ENCODE data around the gene ULBP2.
"Not testable (repeated sequence)": the region's sequence is repeated elsewhere in the genome, so short reads cannot be mapped to it uniquely, and the experiment has no call there.

The ULBP2 gene

DNA sequence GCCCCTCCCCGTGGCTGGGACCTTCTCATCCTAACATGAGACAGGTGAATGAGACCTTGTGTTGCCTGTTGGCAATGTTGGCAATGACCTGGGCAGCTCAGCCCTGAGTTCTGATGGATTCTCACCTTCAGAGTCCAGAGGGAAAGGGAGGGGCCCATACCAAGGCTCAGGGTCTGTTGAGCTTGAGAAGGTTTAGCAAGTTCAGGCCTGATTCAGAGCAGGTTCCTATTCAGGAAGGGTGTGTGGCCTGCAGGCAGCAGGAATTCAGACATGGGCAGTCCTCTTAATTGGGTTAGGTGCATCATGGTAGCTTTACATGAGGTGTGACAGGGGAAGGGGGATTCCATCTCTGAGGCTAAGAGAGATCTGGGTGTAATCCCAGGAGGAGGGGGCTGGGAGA lies 5.7 kb downstream of the ULBP2 start:
- H3K4me3 ChIP-seq (ENCODE audit: low read depth in 1 of 5, low read length in 5 of 5); H3K27ac ChIP-seq (ENCODE audit: low read depth, low read length); H3K9me3 ChIP-seq (ENCODE audit: control insufficient read depth in 5 of 5, low read length in 5 of 5); H3K4me1 ChIP-seq (ENCODE audit: control insufficient read depth in 5 of 5, insufficient read depth in 5 of 5, low read length in 5 of 5); H3K36me3 ChIP-seq (ENCODE audit: control insufficient read depth in 5 of 5, insufficient read depth in 5 of 5, low read length in 5 of 5); H3K9ac ChIP-seq (ENCODE audit: low read length in 5 of 5): not testable (repeated sequence)
- peaks cover 9 to 25% (median 15%) of the 10 kb centered on the region in 5 donors for H3K27me3 ChIP-seq (ENCODE audit: control insufficient read depth in 5 of 5, insufficient read depth in 4 of 5, low read length in 5 of 5)

DNA sequence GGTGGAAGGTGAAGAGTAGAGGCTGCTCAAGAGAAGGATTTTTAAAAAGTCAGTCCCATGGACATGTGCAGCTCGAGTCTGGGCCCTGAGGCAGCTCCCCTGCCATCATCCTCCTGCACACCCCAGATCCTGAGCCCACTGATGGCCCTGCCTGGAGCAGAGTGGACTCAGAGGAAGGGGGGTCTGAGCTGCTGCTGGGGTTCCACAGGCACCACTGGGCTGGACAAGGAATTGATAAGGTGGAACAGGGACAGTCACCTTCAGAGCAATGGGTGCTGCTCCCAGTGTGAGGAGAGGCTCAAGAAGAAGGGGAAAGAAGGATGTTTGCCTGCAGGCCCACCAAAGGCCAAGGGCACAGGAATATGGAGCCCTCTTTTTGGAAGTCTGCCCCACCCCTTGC lies 6.2 kb downstream of the ULBP2 start:
- no peak overlapping the region for H3K4me3 ChIP-seq (ENCODE audit: low read depth in 1 of 5, low read length in 5 of 5)

DNA sequence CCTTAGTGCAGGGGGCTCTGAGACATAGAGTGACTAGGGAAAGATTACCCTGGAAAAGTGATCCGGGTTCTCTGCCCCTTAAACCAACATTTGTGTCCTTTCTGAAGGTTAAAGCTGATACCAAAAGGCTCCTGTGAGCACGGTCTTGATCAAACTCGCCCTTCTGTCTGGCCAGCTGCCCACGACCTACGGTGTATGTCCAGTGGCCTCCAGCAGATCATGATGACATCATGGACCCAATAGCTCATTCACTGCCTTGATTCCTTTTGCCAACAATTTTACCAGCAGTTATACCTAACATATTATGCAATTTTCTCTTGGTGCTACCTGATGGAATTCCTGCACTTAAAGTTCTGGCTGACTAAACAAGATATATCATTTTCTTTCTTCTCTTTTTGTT lies 6.8 kb downstream of the ULBP2 start:
- no peak overlapping the region for H3K4me3 ChIP-seq (ENCODE audit: low read depth in 1 of 5, low read length in 5 of 5)
- H3K36me3 ChIP-seq (ENCODE audit: control insufficient read depth in 5 of 5, insufficient read depth in 5 of 5, low read length in 5 of 5): no peaks in the 10 kb centered on the region
- H3K27me3 ChIP-seq (ENCODE audit: control insufficient read depth in 5 of 5, insufficient read depth in 4 of 5, low read length in 5 of 5): peaks cover 13 to 35% (median 15%) of the 10 kb centered on the region in 5 donors
- peaks cover 0 to 1% (median 0%) of the 10 kb centered on the region in 5 donors for H3K4me1 ChIP-seq (ENCODE audit: control insufficient read depth in 5 of 5, insufficient read depth in 5 of 5, low read length in 5 of 5)
- H3K9ac ChIP-seq (ENCODE audit: low read length in 5 of 5): no peak overlapping the region
- H3K9me3 ChIP-seq (ENCODE audit: control insufficient read depth in 5 of 5, low read length in 5 of 5): no peaks in the 10 kb centered on the region
- H3K27ac ChIP-seq (ENCODE audit: low read depth, low read length): no peak overlapping the region

More for the DNA sequence above, 6.2 kb downstream of the ULBP2 start:
- Histone ChIP-seq H3K4me1 (ENCODE audit: control insufficient read depth in 5 of 5, insufficient read depth in 5 of 5, low read length in 5 of 5) (no peaks in the 10 kb centered on the region), H3K36me3 (ENCODE audit: control insufficient read depth in 5 of 5, insufficient read depth in 5 of 5, low read length in 5 of 5) (no peaks in the 10 kb centered on the region), H3K9ac (ENCODE audit: low read length in 5 of 5) (no peak overlapping the region), H3K27me3 (ENCODE audit: control insufficient read depth in 5 of 5, insufficient read depth in 4 of 5, low read length in 5 of 5) (peaks cover 13 to 29% (median 15%) of the 10 kb centered on the region in 5 donors), H3K9me3 (ENCODE audit: control insufficient read depth in 5 of 5, low read length in 5 of 5) (no peaks in the 10 kb centered on the region), H3K27ac (ENCODE audit: low read depth, low read length) (no peak overlapping the region)

DNA sequence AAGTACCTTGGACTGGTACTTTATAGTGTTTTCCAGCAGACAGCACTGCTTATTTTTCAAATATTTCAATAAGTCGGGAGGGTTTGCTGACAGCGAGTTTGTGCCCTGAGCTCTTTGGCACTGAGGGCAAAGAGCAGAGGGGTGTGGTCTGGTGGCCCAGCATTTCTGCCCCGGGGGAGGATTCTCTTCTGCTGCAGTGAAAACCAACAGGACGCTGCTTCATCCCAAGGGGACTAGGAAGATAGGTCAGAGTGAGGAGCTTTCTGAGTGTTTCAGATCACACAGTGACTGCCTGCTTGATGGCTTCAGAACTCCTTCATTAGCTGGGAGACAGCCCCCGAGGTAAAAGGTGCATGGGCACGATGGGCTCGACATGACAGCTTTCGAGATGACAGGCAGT lies 8.6 kb downstream of the ULBP2 start:
- no peak overlapping the region for H3K4me3 ChIP-seq (ENCODE audit: low read depth in 1 of 5, low read length in 5 of 5)
- no peak overlapping the region for H3K9ac ChIP-seq (ENCODE audit: low read length in 5 of 5)
- H3K9me3 ChIP-seq (ENCODE audit: control insufficient read depth in 5 of 5, low read length in 5 of 5): no peaks in the 10 kb centered on the region
- no peaks in the 10 kb centered on the region for H3K36me3 ChIP-seq (ENCODE audit: control insufficient read depth in 5 of 5, insufficient read depth in 5 of 5, low read length in 5 of 5)
- H3K27ac ChIP-seq (ENCODE audit: low read depth, low read length): no peak overlapping the region
- peaks cover 13 to 45% (median 15%) of the 10 kb centered on the region in 5 donors for H3K27me3 ChIP-seq (ENCODE audit: control insufficient read depth in 5 of 5, insufficient read depth in 4 of 5, low read length in 5 of 5)
- H3K4me1 ChIP-seq (ENCODE audit: control insufficient read depth in 5 of 5, insufficient read depth in 5 of 5, low read length in 5 of 5): peaks cover 0 to 4% (median 0%) of the 10 kb centered on the region in 5 donors

DNA sequence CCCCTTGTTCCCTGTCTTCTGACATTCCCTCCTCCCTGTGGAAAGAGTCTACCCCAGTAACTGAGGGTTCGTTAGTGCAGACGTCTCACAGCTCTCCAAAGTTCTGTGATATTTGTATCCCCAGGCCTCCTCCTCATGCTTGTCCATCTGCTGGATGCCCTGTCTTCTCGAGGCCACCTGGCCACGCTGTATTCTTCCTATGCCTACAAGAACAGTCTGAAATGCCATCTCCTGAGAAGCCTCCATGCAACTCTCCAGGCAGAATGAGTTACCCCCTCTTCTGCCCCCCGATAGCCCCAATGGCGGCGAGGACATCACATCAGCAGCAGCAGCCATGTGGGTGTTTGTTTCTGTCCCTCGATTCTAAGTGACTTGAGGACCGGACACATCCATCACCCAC lies 9.3 kb downstream of the ULBP2 start:
- H3K9ac ChIP-seq (ENCODE audit: low read length in 5 of 5): no peak overlapping the region
- no peaks in the 10 kb centered on the region for H3K36me3 ChIP-seq (ENCODE audit: control insufficient read depth in 5 of 5, insufficient read depth in 5 of 5, low read length in 5 of 5)
- no peak overlapping the region for H3K4me3 ChIP-seq (ENCODE audit: low read depth in 1 of 5, low read length in 5 of 5)
- H3K9me3 ChIP-seq (ENCODE audit: control insufficient read depth in 5 of 5, low read length in 5 of 5): no peaks in the 10 kb centered on the region
- H3K27me3 ChIP-seq (ENCODE audit: control insufficient read depth in 5 of 5, insufficient read depth in 4 of 5, low read length in 5 of 5): peaks cover 13 to 52% (median 22%) of the 10 kb centered on the region in 5 donors
- H3K27ac ChIP-seq (ENCODE audit: low read depth, low read length): no peak overlapping the region
- H3K4me1 ChIP-seq (ENCODE audit: control insufficient read depth in 5 of 5, insufficient read depth in 5 of 5, low read length in 5 of 5): peaks cover 0 to 4% (median 0%) of the 10 kb centered on the region in 5 donors

DNA sequence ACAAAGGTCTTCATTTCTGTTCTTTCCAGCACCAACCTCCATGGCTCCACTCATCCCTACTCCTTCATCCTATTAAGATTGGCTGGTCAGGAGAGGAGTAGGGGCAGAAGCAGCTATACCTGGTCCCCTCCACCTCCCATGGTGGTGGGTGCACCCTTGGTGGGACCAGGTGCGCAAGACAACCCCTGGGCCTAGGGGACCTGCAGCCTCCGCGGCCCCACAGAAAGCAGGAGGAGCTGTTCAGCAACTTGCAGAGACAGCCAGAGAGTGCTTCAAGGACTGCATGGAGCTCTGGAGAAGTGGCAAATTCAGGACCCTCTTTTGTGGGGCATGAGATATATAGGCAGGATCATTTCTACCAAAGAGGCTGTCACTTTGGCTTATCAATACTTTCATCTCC lies 9.8 kb downstream of the ULBP2 start:
- no peak overlapping the region for H3K27ac ChIP-seq (ENCODE audit: low read depth, low read length)
- no peak overlapping the region for H3K4me3 ChIP-seq (ENCODE audit: low read depth in 1 of 5, low read length in 5 of 5)
- peaks cover 13 to 53% (median 23%) of the 10 kb centered on the region in 5 donors for H3K27me3 ChIP-seq (ENCODE audit: control insufficient read depth in 5 of 5, insufficient read depth in 4 of 5, low read length in 5 of 5)
- H3K9me3 ChIP-seq (ENCODE audit: control insufficient read depth in 5 of 5, low read length in 5 of 5): no peaks in the 10 kb centered on the region
- peaks cover 0 to 4% (median 0%) of the 10 kb centered on the region in 5 donors for H3K4me1 ChIP-seq (ENCODE audit: control insufficient read depth in 5 of 5, insufficient read depth in 5 of 5, low read length in 5 of 5)
- no peaks in the 10 kb centered on the region for H3K36me3 ChIP-seq (ENCODE audit: control insufficient read depth in 5 of 5, insufficient read depth in 5 of 5, low read length in 5 of 5)
- no peak overlapping the region for H3K9ac ChIP-seq (ENCODE audit: low read length in 5 of 5)

DNA sequence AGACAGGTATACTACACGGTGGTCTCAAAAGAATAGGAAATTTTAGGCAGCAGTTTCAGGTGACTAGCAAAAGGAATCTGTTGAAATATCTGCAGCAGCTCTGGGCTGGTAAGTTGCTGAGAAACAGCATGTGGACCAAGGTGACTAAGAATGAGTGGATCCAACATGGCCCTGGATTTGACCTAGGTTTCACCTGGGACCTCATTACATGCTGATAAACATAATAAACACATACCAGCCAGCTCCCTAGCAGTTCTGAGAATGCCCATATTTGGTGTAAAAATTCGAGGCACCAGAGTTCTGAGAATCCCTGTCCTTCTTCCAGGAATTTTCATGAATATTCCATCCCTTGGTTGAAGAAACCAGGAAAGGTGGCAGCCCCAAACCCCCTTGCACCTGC lies 11.6 kb downstream of the ULBP2 start:
- not testable (repeated sequence) for H3K4me3 ChIP-seq (ENCODE audit: low read depth in 1 of 5, low read length in 5 of 5)
- H3K27me3 ChIP-seq (ENCODE audit: control insufficient read depth in 5 of 5, insufficient read depth in 4 of 5, low read length in 5 of 5): peaks cover 7 to 56% (median 23%) of the 10 kb centered on the region in 5 donors

DNA sequence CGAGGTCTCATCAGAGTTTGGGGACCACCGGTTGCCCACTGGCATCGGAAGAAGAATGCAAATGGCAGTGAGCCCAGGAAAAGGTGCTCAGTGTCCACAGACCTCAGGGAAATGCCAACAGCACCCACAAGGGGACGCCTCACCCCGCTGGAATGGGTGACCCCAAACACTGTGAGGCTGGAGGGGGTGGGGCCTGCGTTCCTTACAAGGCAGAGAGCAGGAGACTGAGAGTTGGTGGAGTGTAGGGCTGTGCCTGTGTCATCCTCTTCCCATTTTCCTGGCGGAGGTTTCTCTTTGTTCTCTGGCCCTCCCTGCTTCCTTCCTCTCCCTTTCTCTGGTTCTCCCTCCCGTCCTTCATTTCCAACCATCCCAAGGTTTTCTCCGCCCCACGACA lies 12.1 kb downstream of the ULBP2 start:
- H3K4me3 ChIP-seq (ENCODE audit: low read depth in 1 of 5, low read length in 5 of 5); H3K9ac ChIP-seq (ENCODE audit: low read length in 5 of 5); H3K27ac ChIP-seq (ENCODE audit: low read depth, low read length); H3K4me1 ChIP-seq (ENCODE audit: control insufficient read depth in 5 of 5, insufficient read depth in 5 of 5, low read length in 5 of 5); H3K36me3 ChIP-seq (ENCODE audit: control insufficient read depth in 5 of 5, insufficient read depth in 5 of 5, low read length in 5 of 5); H3K9me3 ChIP-seq (ENCODE audit: control insufficient read depth in 5 of 5, low read length in 5 of 5): not testable (repeated sequence)
- H3K27me3 ChIP-seq (ENCODE audit: control insufficient read depth in 5 of 5, insufficient read depth in 4 of 5, low read length in 5 of 5): peaks cover 7 to 57% (median 24%) of the 10 kb centered on the region in 5 donors

More for the DNA sequence above, 11.6 kb downstream of the ULBP2 start:
- H3K36me3 ChIP-seq (ENCODE audit: control insufficient read depth in 5 of 5, insufficient read depth in 5 of 5, low read length in 5 of 5); H3K9me3 ChIP-seq (ENCODE audit: control insufficient read depth in 5 of 5, low read length in 5 of 5); H3K9ac ChIP-seq (ENCODE audit: low read length in 5 of 5); H3K4me1 ChIP-seq (ENCODE audit: control insufficient read depth in 5 of 5, insufficient read depth in 5 of 5, low read length in 5 of 5); H3K27ac ChIP-seq (ENCODE audit: low read depth, low read length): not testable (repeated sequence)

DNA sequence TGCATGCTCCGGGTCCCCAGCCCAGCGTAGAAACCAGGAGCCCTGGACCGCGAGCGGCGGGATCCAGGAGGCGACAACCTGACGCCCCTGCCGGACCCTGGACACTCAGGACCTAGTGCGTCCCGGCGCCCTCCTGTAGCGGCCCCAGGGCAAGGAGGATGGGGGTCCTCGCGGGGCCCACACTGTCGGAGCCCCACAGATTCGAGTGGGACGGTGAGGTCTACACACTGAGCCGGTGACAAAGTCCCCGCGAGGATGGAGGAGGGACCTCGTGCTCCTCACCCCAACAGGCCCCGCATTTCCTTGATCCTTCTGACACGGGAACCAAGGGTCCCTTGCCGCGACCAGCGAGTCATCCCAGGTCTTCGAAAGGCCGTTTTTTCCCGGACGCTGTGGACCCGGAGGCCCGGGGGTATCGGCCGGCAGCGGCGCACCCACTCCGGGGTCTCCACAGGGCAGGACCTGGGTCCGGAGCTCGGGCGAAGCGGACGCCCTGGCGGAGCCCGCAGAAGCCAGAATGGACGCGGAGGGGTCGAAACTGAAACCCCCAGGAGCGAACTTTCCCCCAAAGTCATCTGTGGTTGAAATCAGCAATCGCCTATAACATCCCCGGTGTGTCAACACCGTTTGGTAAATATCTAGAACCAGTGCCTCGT lies 12.6 kb downstream of the ULBP2 start:
- peaks cover 7 to 58% (median 26%) of the 10 kb centered on the region in 5 donors for H3K27me3 ChIP-seq (ENCODE audit: control insufficient read depth in 5 of 5, insufficient read depth in 4 of 5, low read length in 5 of 5)
- H3K36me3 ChIP-seq (ENCODE audit: control insufficient read depth in 5 of 5, insufficient read depth in 5 of 5, low read length in 5 of 5); H3K9me3 ChIP-seq (ENCODE audit: control insufficient read depth in 5 of 5, low read length in 5 of 5); H3K4me1 ChIP-seq (ENCODE audit: control insufficient read depth in 5 of 5, insufficient read depth in 5 of 5, low read length in 5 of 5); H3K4me3 ChIP-seq (ENCODE audit: low read depth in 1 of 5, low read length in 5 of 5); H3K27ac ChIP-seq (ENCODE audit: low read depth, low read length); H3K9ac ChIP-seq (ENCODE audit: low read length in 5 of 5): not testable (repeated sequence)

DNA sequence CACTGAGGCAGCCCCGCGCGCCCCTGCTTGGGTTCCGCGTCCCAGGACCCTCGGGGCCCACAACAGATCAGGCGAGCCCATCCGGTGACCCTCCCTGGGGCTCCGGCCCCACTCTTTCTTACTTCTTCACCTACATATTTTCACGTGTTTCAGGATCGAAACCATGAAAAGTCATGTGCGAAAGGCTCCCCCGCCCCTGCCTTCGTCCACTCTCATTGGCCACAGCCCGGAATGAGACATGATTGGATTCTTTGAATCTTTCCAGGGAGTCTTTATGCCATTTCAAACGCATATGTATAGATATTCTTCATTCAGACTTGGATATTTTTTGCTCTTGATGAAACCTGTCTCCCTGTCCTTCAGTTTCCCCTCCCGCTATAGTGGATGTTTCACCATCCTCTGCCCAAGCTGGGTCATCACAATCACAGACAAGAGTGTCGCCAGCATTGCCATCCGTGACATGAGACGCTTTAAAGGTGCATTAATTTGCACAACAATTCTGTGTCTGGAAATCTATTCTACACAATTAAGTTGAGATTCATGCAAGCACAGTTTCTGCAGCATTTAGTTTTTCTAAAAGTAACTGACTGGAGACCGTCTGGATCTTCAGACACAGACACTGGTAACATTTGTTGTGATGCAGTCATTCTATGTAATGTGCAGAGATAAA lies 13.3 kb downstream of the ULBP2 start:
- H3K9ac ChIP-seq (ENCODE audit: low read length in 5 of 5); H3K4me3 ChIP-seq (ENCODE audit: low read depth in 1 of 5, low read length in 5 of 5); H3K36me3 ChIP-seq (ENCODE audit: control insufficient read depth in 5 of 5, insufficient read depth in 5 of 5, low read length in 5 of 5); H3K9me3 ChIP-seq (ENCODE audit: control insufficient read depth in 5 of 5, low read length in 5 of 5); H3K4me1 ChIP-seq (ENCODE audit: control insufficient read depth in 5 of 5, insufficient read depth in 5 of 5, low read length in 5 of 5); H3K27ac ChIP-seq (ENCODE audit: low read depth, low read length): not testable (repeated sequence)
- H3K27me3 ChIP-seq (ENCODE audit: control insufficient read depth in 5 of 5, insufficient read depth in 4 of 5, low read length in 5 of 5): peaks cover 7 to 56% (median 26%) of the 10 kb centered on the region in 5 donors
